OCI-LY7 (cell line): ENCODE measurements around the gene POU2AF2. TPM values are rescaled to one million over a fixed set of nuclear protein-coding genes. Genes with fewer than 3 reads are reported as not detected.

Experiments used
- BruUV-seq: library from RNA; stranded (reverse); fragments of 400-500 nt; replicated peaks from 2 replicates; lab custom pipeline; 2021; lab: Mats Ljungman, UMichigan
- CTCF ChIA-PET: fragments of 300-600 bp; sonication (Branson Sonifier 250); formaldehyde crosslinking; loops from one replicate; lab custom pipeline; 2022; ENCODE audit warnings: antibody characterized with exemption; ENCODE audit not compliant: unreplicated experiment; lab: Charles Lee
- POLR2A ChIA-PET: fragments of 300-600 bp; sonication (Branson Sonifier 250); formaldehyde crosslinking; loops from one replicate; lab custom pipeline; 2022; ENCODE audit warnings: antibody characterized with exemption; lab: Charles Lee
- DNase-seq: peaks from one replicate; pipeline ENCODE4 v3.0.0-alpha.2; 2015; ENCODE audit warnings: low spot score
- H2AFZ ChIP-seq: fragments of 200-600 bp; sonication (generic), shearing (Covaris generic); 2 replicates; pipeline ENCODE4 v1.6.1; 2014; ENCODE audit warnings: mild to moderate bottlenecking, antibody characterized with exemption, low read length, moderate library complexity
- H3K27ac ChIP-seq: fragments of 200-600 bp; sonication (generic); 2 replicates; pipeline ENCODE4 v1.5.1; 2014; ENCODE audit warnings: mixed run types, low read depth, mild to moderate bottlenecking, moderate library complexity, low read length, inconsistent platforms; ENCODE audit not compliant: poor library complexity, severe bottlenecking
- H3K36me3 ChIP-seq: fragments of 200-600 bp; sonication (generic); 2 replicates; pipeline ENCODE4 v1.6.1; 2014; ENCODE audit warnings: mild to moderate bottlenecking, antibody characterized with exemption, low read length, moderate library complexity, mixed read lengths; ENCODE audit not compliant: insufficient read depth
- H3K4me1 ChIP-seq: fragments of 200-600 bp; sonication (generic); 2 replicates; pipeline ENCODE4 v1.5.1; 2014; ENCODE audit warnings: mild to moderate bottlenecking, low read length; ENCODE audit not compliant: insufficient read depth, poor library complexity, severe bottlenecking
- H3K4me2 ChIP-seq: fragments of 200-600 bp; sonication (generic); 2 replicates; pipeline ENCODE4 v1.6.1; 2014; ENCODE audit warnings: mild to moderate bottlenecking, low read length
- H3K4me3 ChIP-seq: fragments of 200-600 bp; sonication (generic); 2 replicates; pipeline ENCODE4 v1.5.1; 2014; ENCODE audit warnings: mild to moderate bottlenecking, low read depth, low read length; ENCODE audit not compliant: poor library complexity, severe bottlenecking
- H3K79me2 ChIP-seq: fragments of 200-600 bp; sonication (generic); 2 replicates; pipeline ENCODE4 v1.6.1; 2016; ENCODE audit warnings: low read depth, mild to moderate bottlenecking, low read length, moderate library complexity, mixed read lengths; ENCODE audit not compliant: insufficient read depth
- H3K9me2 ChIP-seq: fragments of 200-600 bp; sonication (generic); 2 replicates; pipeline ENCODE4 v1.6.1; 2016; ENCODE audit warnings: mild to moderate bottlenecking, low read length, mixed read lengths; ENCODE audit not compliant: insufficient read depth
- H3K9me3 ChIP-seq: fragments of 200-600 bp; sonication (generic); 2 replicates; pipeline ENCODE4 v1.6.1; 2014; ENCODE audit warnings: mild to moderate bottlenecking, mixed run types, low read length, mixed read lengths
- H4K20me1 ChIP-seq: fragments of 200-600 bp; sonication (generic); 2 replicates; pipeline ENCODE4 v1.6.1; 2014; ENCODE audit warnings: mild to moderate bottlenecking, antibody characterized with exemption, low read length, moderate library complexity, mixed read lengths; ENCODE audit not compliant: insufficient read depth
- CTCF ChIP-seq: fragments of 200-600 bp; sonication (generic); conservative IDR thresholded peaks from 2 replicates; pipeline ENCODE4 v1.5.1; 2014; ENCODE audit warnings: mild to moderate bottlenecking, antibody characterized with exemption, low read length, moderate library complexity, mixed read lengths
- EZH2phosphoT487 ChIP-seq: fragments of 200-600 bp; sonication (generic); IDR thresholded peaks from 2 replicates; pipeline ENCODE4 v1.6.1; 2018; ENCODE audit warnings: low read depth, borderline replicate concordance, mild to moderate bottlenecking, mixed run types, antibody characterized with exemption, low read length, moderate library complexity, mixed read lengths
- intact Hi-C: fragments of 100-400 bp; cut with micrococcal nuclease; formaldehyde crosslinking; loops from one replicate; pipeline ENCODE4 v1.10.0; 2022; ENCODE audit not compliant: unreplicated experiment
- total RNA-seq, 2 experiments: library from RNA; depleted of rRNA in 1 of 2; stranded (reverse); fragments of >200 nt in 1 of 2; shearing (Covaris generic) in 1 of 2; gene quantifications; 2 replicates each; pipeline ENCODE4 v1.2.3, GENCODE V29; 2014 to 2022

Gene POU2AF2
- total RNA-seq, 2 experiments from 2014 or later = not detected

- no peak overlapping the region for H3K27ac ChIP-seq
Measured at GRCh38 chr11:111330234-111330893, 84.8 kb downstream of the POU2AF2 start.

GRCh38 chr11:111331711-111332479 is 86.4 kb downstream of the POU2AF2 start:
- no peaks in the 10 kb centered on the region for H3K9me2 ChIP-seq
- no peak overlapping the region for H2AFZ ChIP-seq
- no peak overlapping the region for H3K27ac ChIP-seq
- H4K20me1 ChIP-seq = peaks cover 6% of the 10 kb centered on the region; the same call in 1 of the 2 replicates
- H3K79me2 ChIP-seq = no peaks in the 10 kb centered on the region
- intact Hi-C loops = no loop called here
- no peak for DNase-seq
- no peak for TF ChIP-seq EZH2phosphoT487
- TF ChIP-seq CTCF = no peak
- no TSS peak for BruUV-seq
- no peak overlapping the region for H3K4me3 ChIP-seq
- H3K4me2 ChIP-seq = no peak overlapping the region
- ChIA-PET CTCF (no interaction called here), POLR2A (no interaction called here)
- H3K36me3 ChIP-seq = no peaks in the 10 kb centered on the region
- peaks cover 7% of the 10 kb centered on the region for H3K4me1 ChIP-seq
- no peaks in the 10 kb centered on the region for H3K9me3 ChIP-seq

More at GRCh38 chr11:111330234-111330893, 84.8 kb downstream of the POU2AF2 start:
- intact Hi-C loops = no loop called here
- DNase-seq = no peak
- Histone ChIP-seq H3K4me2 (no peak overlapping the region), H3K9me2 (no peaks in the 10 kb centered on the region), H3K79me2 (no peaks in the 10 kb centered on the region), H3K9me3 (no peaks in the 10 kb centered on the region), H2AFZ (no peak overlapping the region), H3K4me3 (no peak overlapping the region), H3K36me3 (no peaks in the 10 kb centered on the region), H3K4me1 (peaks cover 7% of the 10 kb centered on the region), H4K20me1 (no peaks in the 10 kb centered on the region)
- ChIA-PET CTCF (no interaction called here), POLR2A (interaction anchor here (0.6 kb wide), 1 partner anchor 516 kb away, joined by 3 read pairs; no protein-coding TSS in a partner anchor)
- TF ChIP-seq CTCF (no peak), EZH2phosphoT487 (no peak)
- BruUV-seq = no TSS peak
